HG02642 (cell line): ENCODE measurements around the gene FOXP1.

Experiments
- ATAC-seq: cut with Tn5 transposase; IDR thresholded peaks from one replicate; pipeline ENCODE4 v1.9.1; 2021; ENCODE audit warnings: mild to moderate bottlenecking; ENCODE audit not compliant: unreplicated experiment, poor library complexity

The FOXP1 gene

DNA sequence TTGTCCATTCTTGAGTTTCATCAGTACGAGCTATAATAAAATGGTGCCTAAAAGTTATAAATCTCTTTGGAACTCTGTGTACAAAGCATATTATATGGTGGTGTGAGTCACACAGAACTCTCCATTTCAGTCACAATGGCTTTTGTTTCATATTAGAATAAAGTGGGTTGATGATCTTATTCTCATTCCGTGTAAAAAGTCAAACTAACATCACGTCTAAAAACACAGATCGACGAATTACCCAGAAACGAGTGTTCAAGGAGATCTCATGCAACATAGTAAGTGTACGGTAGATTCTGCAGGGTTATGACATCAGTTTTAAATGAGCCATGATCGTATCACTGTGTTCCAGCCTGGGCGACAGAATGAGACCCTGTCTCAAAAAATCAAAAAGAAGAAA is 122.4 kb downstream of the FOXP1 start:
- ATAC-seq = no peak

- no peak for ATAC-seq
These were observed 124.6 kb downstream of the FOXP1 start for GRCh38 chr3:71458895-71459294.

DNA sequence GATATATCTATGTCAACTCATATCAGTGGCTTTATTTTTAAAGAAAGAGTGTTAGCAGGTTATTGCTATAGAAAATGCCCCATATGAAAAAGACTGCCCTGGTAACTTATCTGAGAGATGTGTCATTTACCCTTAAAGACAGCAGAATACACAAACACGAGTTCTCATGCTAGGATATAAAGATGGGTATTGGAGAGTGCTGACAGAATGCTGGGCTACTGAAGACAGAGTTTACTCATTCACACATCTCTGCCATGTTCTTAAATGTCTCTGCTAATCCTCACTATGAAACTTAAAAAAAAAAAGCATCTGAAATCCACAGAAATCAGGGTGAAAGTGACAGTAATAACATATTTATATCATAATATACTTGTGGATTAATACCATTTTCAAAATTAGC is 126.7 kb downstream of the FOXP1 start:
- ATAC-seq = no peak

DNA sequence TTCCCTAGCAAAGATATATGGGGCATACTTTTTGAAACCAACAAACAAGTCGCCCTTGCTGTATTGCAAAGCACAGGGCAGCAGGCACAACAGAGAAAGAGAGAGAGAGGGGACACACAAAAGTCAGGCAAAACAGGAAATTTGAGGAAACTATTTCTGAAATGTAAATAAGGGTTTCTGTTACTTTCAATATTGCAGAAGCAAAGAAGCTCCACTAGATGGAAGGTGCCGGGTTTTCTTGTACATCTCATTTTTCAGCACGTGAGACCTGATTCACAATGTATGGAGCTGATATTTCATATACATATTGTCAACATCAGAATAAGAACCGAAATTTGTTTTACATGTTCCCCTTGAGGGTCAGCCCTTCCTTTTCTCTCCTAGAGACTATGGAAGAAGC is 127.4 kb downstream of the FOXP1 start:
- ATAC-seq = no peak

DNA sequence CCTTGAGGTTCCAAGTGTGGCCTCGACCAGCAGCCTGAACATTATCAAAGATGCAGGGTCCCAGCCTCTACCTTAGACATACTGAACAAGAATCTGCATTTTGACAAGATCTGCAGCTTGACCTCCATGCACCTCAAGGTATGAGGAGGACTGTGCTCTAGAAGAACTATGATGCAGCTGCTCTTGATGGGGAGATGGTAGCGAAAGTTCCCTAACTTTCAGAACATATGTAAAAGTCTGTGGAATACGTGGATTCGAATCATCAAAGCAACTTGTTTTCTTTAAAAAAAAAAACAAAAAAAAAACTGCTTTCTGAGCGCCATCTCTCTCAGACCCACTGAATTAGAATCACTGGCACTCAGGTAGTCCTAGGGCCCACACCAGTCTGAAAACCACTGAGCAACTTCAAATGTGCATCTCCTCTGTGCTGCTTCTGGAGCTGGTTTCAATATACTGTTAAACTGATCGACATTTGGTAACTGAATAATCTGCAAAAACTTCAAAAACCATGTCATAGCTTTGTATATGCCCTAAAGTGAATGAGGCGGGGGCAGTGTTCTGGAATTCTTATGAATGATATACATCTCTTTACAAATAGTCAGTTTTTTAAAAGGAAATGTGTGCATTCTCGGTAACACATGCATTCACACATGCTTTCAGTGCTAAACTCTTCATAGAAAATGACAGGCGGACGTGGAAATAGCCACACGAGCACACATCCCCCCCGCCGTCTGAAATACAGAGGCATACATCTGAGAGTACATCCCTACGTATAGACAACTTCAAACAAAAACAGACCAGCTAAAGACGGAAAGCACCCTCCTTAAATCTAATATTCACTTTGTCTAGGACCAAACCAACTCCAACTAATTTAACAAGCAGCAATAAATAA is 128.8 kb downstream of the FOXP1 start:
- no peak for ATAC-seq

DNA sequence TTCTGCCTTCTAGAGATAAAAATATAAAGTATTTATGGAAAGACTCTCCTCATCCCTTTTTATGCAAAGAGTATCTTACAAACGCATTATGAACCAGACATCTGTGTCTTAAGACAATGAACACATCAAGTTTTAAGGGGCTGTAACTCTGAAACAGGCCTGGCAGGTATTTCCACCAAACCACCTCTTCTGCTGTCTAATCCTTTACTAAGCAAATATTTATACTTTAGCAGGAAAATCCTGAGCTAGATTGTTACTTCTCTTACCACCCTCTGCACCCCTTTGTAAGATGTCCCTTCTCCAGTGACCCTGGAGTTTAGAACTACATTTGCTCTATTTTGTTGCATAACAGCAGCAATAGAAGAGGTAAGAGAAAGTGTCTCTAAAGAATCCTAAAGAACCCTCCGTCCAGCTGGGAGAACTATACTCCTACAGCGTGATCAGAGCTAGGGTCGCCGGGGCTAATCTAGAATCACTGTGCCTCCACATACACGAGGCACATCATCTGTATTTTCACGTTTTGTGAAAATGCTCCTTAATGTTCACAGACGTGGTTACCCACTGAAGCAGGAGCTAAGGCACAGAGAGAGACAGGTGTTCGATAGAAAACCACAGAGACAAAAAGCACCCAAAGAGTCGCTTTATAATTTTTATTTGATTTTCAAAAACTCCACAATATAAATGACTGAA is 129.6 kb downstream of the FOXP1 start:
- no peak for ATAC-seq

DNA sequence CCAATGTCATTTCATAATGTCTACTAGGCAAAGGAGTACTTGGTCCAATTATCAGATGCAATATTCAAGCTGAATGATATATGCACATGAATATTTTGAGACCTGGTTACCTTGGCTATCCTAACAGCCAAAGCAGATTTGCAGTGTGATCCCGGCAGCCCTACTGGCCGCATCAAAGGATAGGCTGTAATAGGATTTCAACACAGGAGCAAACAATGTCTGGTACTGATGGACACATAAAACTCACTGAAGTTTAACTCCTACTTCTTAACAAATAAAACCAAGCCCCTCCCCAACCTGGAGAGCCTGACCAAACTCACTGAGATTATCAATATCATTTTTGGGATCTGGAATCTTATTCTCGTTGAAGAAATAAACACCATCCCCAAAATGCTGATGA is 130.2 kb downstream of the FOXP1 start:
- ATAC-seq = no peak

DNA sequence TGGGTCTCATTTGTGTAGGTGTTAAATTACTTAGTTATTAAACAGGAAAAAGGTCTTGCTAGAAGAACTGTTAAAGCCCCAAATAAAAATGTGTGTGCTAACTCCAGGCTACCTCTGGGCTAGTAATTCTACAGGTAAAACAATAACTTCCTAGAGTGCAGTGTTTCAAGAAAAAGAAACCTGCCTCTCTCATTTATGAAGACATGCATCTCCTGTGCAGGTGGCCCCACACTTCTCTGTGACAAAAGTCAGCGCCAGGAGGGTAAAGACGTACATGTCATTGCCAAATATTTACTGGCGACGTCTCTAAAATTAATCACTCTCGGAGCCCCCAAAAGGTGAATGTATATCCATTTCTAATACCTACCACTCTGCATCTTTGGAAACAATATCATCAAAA is 131.7 kb downstream of the FOXP1 start:
- no peak for ATAC-seq

GRCh38 chr3:71451060-71451459 is 132.5 kb downstream of the FOXP1 start:
- ATAC-seq = no peak

- ATAC-seq = no peak
These were observed 133.4 kb downstream of the FOXP1 start for GRCh38 chr3:71450162-71450561.

DNA sequence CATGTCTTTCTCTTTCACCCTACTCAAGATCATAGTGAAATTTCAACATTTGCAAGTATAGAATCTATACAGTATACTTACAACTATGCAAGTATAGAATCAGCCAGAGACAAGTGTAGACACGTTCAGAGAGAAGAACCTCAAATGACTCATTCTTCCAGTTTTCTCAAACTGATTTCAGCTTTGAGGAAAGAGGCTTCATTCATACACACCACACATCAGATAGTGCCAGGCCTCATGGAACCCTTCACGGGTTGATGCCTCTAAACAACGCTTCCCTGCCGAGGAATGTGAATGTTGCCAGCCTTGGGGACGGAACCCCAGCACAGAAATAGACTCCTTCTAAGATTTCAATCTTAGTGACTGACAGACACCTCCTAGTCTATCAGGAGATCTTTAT is 135.7 kb downstream of the FOXP1 start:
- ATAC-seq = no peak

GRCh38 chr3:71447197-71447596 is 136.3 kb downstream of the FOXP1 start:
- no peak for ATAC-seq

GRCh38 chr3:71446734-71447133 is 136.8 kb downstream of the FOXP1 start:
- ATAC-seq = no peak

GRCh38 chr3:71446260-71446659 is 137.3 kb downstream of the FOXP1 start:
- no peak for ATAC-seq

DNA sequence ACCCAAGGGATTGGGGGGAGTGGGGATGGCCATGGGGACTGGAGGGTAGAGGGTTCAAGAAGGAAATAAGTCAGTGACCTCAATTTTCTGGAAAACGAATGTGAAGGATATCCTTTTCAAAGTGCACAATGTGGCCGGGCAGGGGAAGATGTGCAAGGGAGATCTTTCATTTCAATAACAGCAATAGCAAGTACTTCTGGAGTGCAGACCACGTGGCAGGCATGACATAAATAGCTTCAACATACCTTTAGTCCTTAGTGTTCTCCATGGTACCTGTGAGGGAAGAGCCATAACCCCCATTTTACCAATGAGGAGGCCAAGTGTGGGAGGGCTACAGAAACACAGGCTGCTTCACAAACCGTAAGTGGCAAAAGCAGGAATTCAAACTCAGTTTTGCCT is 138.7 kb downstream of the FOXP1 start:
- ATAC-seq = no peak

DNA sequence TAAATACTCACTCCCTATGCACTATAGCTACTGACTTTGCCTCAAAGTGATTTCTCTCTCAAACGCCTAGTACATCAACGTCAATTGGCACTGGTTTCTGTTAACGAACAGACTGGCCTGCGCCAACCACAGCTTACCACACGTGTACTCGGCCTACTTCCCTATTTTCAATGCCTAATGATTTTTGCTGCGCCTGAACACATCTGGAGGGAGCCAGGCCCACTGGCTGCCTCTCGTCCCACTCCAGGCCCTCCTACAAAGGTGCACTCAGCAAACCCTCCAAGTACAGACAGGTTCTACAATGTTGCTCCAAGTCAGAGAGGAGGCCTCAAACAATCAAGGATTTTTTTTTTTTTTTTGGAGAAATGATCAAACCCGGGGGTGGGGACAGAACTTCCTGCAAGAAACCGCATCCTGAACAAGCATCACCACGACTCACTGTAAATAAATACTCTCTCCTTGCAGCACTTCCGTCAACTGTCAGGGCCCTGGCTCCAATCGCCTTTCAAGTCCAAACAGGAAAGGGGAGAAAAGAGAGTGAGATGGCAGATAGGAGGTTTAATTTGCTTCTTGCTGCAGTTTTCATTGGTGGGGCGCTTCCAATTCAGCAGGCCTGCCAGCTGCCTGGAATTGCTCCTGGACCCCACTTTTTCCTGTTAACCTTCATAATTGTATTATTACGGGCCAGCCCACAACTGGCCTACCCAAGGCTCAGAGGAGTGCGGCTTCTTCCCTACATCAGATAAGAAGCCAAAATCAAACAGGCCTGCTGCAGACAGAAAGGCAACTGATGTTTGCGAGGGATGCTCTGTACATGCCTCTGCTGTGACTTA is 139.3 kb downstream of the FOXP1 start:
- peak; percentile 96 for ATAC-seq

GRCh38 chr3:71443332-71443731 is 140.2 kb downstream of the FOXP1 start:
- ATAC-seq = no peak

GRCh38 chr3:71442652-71443042 is 140.9 kb downstream of the FOXP1 start:
- no peak for ATAC-seq

DNA sequence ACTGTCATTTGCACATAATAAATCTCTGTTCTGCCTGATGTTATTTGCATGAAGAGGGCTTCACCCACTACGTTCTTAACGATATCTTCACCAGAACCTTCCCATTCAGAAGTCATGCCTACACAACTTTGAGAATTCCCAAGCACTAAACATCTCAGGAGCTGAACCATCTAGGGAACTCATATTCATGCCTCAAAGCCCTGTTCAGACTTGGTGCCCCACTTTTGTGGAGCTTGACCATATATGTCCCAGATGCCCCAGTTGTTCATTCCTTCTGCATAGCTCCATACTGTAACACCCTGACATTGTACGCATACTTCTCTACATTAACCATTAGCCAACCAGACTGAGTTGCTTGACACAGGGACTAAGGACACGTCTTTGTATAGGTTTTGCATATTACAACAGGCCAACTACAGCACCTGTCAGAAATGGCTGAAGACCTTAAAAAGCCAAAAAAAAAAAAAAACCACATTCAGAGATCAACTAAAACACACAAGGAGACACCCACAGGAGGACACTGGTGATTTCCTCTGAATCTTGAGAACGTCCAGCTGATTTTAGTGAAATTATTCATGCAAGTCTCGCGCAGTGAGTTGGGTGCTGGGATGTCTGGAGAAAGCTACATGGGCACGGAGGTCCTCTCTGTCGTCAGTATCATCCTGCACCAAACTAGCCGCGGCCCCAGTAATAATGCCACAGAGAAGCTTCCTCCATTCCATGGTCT is 141.4 kb downstream of the FOXP1 start:
- no peak for ATAC-seq

DNA sequence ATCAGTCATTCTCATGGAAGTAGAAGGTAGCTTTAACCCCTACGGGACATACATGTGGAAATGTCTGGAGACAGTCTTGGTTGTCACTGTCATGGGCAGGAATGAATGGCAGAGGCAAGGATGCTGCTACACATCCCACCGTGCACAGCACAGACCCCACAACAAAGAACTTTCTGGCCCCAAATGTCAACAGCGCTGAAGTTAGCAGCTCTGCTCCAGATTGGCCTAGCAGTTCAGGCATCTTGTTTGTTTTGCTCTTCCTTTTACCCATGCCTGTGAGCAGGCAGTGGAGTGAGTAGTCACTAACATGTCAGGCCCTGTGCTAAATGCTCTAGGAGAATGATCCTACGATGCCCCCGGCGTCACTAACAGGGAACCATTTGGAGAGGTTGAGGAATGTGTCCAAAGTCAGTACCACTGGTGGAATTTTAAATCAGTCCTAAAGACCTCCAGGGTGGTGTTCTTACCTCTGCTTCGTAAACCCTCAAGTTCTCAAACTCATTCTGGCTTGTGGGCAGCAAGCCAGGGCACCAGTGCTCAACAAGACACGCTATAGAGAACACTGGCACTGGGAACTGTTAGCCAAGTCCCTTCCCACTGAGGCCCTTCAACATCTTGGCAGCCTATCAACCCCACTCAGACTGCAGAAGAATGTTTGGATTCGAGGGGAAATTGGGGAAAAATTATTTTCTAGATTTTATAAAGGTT is 142.2 kb downstream of the FOXP1 start:
- no peak for ATAC-seq
